K562 (cell line): ENCODE data around the gene MS4A13. TPM values are rescaled to one million over a fixed set of nuclear protein-coding genes. Genes with fewer than 3 reads are reported as not detected.

Experiments
- BDP1 ChIP-seq: IDR thresholded peaks from 3 replicates; pipeline ENCODE4 v1.6.1; 2011; ENCODE audit not compliant: insufficient read length, insufficient read depth
- SETDB1 ChIP-seq: IDR thresholded peaks from one replicate; pipeline ENCODE4 v1.6.1; 2012; ENCODE audit warnings: low read length, control low read depth, inconsistent platforms
- ZFP1 ChIP-seq: fragments of 450-650 bp; formaldehyde crosslinking; IDR thresholded peaks from 2 replicates; pipeline ENCODE4 v1.4.0; 2020; ENCODE audit warnings: mild to moderate bottlenecking, mixed read lengths
- polyA plus RNA-seq, 8 experiments: library from polyadenylated mRNA; depleted of rRNA in 4 of 8; stranded (reverse) in 5 of 8; unstranded in 3 of 8; fragments of >200 nt; fragmentation: Nextera tagmentation in 2 of 8; fragmentation: Illumina TruSeq in 1 of 8; extraction: Ambion mirVana in 2 of 8; extraction: Trizol in 1 of 8; gene quantifications; 2 replicates each; pipeline versions ENCODE4 v1.2.1 to v1.2.3, GENCODE V29; 2011 to 2014; ENCODE audit warnings: inconsistent platforms in 1 of 8, missing spikeins in 1 of 8
- total RNA-seq, 7 experiments: library from RNA; depleted of rRNA in 6 of 7; stranded (reverse); fragments of >200 nt in 6 of 7; fragmentation: Illumina TruSeq in 2 of 7; extraction: Trizol in 2 of 7; gene quantifications; 2 replicates each; pipeline versions ENCODE4 v1.2.1 to v1.2.3, GENCODE V29; 2011 to 2021; ENCODE audit warnings: low replicate concordance in 1 of 7
- TF ChIP-seq, protein P1 (sequence below), 2 experiments: fragments of 450-650 bp; formaldehyde crosslinking in 1 of 2; IDR thresholded peaks; 2 replicates each; pipeline versions ENCODE4 v1.4.0 to v1.6.1; 2014 to 2020; ENCODE audit warnings: mild to moderate bottlenecking in 2 of 2, borderline replicate concordance in 1 of 2, low read depth in 1 of 2
- TF ChIP-seq, protein P2 (sequence below): fragments of 250-450 bp; sonication (Bioruptor Pico); IDR thresholded peaks from 2 replicates; pipeline ENCODE4 v1.5.0; 2021

MS4A13 gene
- total and polyA plus RNA-seq, 9 of the 15 experiments (the other 6 are each of a cell fraction or from before 2014, with no cell fraction given), result 0.15 to 0.43 (median 0.36) TPM; not detected in 6

DNA sequence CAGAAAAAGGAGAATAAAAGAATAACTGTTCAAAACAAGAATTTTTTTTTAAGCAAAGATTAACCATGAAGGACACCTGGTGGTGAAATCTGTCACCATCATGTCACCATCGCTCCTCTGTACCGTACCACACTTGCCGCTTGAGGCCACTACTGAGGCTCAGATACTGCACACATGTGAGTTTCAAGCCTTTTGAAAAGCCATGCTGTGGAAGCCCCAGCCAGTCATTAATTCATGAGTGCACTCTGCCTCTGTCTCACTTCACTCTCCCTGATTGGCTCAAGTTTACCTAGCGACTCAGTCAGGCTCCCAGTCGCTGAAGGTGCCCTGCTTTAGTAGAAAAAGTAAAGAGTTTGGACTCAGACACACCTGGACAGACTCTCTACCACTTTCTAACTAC lies 29.2 kb upstream of the MS4A13 start (continued):
- TF ChIP-seq, protein P1, sequence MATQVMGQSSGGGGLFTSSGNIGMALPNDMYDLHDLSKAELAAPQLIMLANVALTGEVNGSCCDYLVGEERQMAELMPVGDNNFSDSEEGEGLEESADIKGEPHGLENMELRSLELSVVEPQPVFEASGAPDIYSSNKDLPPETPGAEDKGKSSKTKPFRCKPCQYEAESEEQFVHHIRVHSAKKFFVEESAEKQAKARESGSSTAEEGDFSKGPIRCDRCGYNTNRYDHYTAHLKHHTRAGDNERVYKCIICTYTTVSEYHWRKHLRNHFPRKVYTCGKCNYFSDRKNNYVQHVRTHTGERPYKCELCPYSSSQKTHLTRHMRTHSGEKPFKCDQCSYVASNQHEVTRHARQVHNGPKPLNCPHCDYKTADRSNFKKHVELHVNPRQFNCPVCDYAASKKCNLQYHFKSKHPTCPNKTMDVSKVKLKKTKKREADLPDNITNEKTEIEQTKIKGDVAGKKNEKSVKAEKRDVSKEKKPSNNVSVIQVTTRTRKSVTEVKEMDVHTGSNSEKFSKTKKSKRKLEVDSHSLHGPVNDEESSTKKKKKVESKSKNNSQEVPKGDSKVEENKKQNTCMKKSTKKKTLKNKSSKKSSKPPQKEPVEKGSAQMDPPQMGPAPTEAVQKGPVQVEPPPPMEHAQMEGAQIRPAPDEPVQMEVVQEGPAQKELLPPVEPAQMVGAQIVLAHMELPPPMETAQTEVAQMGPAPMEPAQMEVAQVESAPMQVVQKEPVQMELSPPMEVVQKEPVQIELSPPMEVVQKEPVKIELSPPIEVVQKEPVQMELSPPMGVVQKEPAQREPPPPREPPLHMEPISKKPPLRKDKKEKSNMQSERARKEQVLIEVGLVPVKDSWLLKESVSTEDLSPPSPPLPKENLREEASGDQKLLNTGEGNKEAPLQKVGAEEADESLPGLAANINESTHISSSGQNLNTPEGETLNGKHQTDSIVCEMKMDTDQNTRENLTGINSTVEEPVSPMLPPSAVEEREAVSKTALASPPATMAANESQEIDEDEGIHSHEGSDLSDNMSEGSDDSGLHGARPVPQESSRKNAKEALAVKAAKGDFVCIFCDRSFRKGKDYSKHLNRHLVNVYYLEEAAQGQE (IDR thresholded peaks at IDR 0.05; ENCODE audit: borderline replicate concordance), result peak; percentile 62; the same call in 1 of the 2 replicates
- TF ChIP-seq, protein P1 (CRISPR knock-in tag; IDR thresholded peaks at IDR 0.05; ENCODE audit: low read depth), result no peak
- TF ChIP-seq, protein P2, sequence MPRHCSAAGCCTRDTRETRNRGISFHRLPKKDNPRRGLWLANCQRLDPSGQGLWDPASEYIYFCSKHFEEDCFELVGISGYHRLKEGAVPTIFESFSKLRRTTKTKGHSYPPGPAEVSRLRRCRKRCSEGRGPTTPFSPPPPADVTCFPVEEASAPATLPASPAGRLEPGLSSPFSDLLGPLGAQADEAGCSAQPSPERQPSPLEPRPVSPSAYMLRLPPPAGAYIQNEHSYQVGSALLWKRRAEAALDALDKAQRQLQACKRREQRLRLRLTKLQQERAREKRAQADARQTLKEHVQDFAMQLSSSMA, result no peak
- TF ChIP-seq BDP1 (no peak), ZFP1 (CRISPR knock-in tag) (no peak), SETDB1 (no peak)
- TF ChIP-seq, all 486 proteins: peak for 11
